HG03045 (cell line): ENCODE results near the gene CTNNA2.

ENCODE experiments used
- ATAC-seq: cut with Tn5 transposase; IDR thresholded peaks from one replicate; pipeline ENCODE4 v1.9.1; 2021; ENCODE audit warnings: mild to moderate bottlenecking, moderate library complexity; ENCODE audit not compliant: unreplicated experiment

Gene CTNNA2

DNA sequence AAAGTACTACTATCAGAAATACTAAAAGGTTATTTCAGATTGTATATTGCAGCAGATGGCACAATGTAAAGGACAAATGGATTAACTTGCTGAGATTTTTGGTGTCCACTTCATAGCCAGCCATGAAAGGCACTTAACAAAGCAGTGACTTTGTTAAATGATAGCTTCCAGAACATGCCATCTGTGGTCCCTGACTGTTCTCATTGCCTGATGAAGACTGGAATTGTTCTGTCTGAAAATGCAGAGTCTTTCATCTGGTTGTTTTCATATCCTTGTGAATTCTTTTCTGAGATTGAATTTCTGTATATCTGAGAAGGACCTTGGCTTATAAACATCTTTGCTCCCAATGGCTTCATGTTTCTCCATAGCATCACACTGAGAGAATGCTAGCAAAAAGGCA, 836.1 kb downstream of the CTNNA2 start:
- no peak for ATAC-seq

DNA sequence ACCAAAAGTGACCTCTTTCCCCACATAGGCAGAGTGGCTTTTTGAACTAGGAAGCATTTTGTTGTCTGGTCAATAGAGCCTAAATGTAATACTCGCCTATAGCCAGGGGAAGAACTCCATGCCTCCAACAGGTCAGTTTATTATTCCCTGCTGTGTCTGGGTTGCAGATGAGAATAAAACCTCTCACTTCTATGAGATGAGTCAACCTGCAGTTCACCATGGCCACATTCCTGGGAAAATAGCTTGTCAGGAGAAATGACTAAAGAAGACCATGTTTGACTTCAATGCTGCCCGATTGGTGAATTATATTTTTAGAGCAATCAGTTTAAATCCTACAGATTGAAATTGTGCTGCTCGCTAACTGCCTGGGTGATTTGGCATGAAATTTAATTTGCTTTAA, 838.4 kb downstream of the CTNNA2 start:
- ATAC-seq = no peak

DNA sequence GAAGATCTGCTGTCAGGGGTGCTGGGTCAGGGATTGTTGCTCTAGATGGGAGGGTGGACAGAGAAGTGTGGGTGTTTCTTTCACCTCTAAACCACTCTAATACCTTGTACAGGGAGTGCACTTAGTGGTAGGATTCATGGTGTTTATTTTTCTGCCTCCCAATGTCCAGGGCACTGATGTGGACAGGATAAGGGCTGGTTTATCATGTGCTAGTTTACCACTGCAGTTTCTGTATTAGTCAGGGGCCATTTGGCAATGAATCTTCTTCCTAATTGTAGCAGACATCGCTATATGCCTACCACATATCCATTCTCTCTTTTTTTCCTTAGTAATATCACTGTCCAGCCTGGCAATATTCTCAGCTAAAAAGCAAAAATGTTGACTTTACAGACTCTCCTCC, 842.0 kb downstream of the CTNNA2 start:
- ATAC-seq = no peak

DNA sequence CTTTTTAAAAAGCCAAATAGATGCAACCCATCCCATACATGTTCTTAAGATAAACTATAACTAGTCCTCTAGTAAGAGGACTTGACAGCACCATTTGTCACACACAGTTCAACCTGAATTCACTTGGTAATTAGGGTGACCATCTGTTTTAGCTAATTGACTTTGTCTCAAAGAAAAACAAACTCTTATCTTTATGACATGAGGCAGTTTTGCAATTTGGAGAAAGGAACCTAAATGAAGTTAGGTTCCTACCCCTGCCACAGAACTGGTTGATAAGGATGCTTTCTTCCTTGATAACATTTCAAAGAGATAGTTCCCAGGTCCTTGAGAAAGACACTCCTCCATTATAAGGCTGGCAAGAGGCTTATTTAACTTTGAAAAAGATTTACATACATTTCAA, 849.1 kb downstream of the CTNNA2 start:
- no peak for ATAC-seq

DNA sequence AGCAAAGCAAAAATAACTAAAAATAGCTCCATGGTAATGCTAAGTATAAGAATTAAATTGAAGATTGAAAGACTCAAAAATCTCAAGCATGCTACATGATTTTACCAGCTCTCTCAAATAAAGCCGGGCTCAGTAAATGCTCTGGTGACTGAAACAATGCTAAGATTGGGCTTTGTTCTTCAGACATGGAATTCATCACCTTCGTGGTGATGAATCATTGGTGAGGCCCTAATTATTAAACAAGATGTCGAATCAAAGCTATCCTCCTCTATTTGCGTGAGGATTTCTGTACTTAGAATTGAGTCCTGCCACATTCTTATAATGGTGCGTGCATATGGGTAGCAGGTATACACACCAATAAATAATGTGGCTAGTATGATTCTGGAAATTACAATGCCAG, 850.5 kb downstream of the CTNNA2 start:
- ATAC-seq = no peak

DNA sequence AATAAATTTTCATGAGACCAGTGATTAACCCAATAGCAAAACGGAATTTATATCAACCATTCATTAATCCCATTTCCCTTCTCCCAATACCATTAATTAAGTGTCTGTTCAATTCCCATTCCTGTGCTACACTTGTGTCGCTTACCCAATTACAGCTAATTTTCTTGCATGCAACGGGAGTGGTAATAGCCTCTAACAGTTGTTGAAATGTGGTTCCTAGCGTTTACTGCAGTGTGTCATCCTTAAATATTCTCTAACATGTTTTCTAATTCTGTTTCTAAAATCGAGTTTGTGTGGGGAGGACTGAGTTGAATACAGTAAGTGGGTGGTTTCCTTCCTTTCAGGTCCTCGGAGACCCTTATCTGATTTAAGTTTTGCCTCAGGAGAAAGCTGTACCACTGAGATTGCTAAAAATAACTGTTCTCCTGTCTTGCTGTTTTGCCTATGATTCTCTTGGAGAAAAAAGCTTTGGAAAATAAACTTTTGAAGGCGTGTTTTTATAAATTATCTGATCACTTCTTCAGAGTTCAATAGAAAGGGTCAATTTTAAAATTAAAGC, 851.0 kb downstream of the CTNNA2 start:
- no peak for ATAC-seq

DNA sequence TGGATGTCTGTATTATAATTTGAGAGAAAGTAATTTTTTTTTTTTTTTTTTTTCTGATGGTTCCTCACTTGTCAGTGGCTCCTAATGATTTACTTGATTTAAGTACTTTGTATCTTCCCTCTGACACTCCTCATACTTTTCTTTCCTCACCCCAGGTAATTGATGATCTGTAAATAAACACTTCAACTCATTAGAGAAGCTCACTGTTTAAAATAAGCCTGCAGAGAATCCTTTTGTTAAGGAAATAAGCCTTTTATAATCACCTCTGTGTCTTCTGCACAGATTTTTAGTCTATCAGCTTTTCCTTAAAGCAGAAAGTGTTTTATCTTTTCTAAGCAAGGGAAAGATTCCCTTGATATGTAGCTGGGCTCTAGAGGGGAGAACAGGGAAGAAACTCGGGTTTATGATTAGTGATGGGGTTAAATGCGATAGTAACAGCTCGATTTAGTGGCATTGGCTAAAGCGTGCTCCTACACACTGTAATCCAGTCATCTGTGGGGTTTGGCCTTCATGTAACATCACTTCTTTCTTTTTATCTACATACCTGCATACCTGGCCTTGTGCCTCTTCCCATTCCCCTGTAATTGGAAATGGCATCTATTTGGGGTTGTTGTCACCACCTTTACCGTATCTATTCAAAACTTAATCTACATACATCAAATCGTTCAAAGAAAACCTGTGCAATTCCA, 851.8 kb downstream of the CTNNA2 start:
- no peak for ATAC-seq

DNA sequence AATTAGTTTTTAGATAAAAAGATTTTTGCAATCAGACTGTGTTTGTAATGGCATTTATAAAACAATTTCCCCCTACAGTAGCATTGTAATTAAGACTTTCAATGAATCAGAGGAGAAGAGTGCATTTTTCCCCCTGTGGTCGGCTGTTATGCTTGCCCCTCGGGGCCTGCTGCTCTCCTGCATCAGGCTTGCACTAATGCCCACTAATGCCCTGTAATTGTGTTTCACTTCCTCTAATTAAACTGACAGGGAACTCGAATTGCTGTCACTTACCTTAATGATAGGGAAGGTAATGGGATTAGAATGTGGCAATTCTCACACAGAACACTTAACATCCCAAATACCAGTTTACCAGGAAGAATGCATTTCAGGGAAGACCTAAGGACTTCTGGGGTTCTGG, 852.9 kb downstream of the CTNNA2 start:
- no peak for ATAC-seq

DNA sequence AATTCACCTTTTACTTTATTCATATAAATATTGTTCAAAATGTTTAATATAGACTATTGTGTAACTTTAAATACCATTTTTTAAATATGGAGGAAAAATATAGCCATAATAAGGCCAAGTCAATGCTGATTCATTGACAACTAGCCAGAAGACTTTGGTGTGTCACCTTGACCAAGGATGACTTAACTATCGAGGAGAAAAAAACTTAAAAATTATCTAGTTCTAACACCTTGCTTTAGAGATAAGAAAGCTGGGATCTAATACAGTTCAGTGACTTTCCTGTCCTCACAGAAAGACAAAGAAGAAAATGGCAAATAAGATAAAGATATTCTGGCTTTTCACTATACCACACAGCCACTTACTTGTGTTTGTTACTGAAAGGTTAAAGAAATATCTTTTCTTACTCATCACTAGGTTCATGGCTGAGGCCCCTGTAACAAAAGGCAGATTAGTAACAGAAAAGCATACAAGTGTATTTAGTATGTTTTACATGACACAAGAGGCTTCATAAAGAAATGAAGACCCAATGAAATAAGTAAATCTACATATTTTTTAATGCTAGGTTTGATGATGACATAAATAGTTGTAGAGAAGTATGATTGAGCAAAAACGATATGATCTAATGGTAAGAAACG, 857.6 kb downstream of the CTNNA2 start:
- ATAC-seq = no peak

DNA sequence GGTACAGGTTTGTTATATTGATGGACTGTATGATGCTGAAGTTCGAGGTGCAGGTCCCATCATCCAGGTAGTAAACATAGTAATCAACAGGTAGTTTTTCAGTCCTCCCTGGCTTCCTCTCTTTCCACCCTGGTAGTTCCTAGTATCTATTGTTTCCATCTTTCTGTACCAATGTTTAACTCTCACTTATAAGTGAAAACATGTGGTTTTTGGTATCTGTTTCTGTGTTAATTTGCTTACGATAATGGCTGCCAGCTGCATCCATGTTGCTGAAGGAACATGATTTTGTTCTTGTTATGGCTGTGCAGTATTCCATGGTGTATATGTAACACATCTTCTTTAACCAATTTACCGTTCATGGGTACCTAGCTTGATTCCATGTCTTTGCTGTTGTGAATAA, 861.3 kb downstream of the CTNNA2 start:
- ATAC-seq = no peak

DNA sequence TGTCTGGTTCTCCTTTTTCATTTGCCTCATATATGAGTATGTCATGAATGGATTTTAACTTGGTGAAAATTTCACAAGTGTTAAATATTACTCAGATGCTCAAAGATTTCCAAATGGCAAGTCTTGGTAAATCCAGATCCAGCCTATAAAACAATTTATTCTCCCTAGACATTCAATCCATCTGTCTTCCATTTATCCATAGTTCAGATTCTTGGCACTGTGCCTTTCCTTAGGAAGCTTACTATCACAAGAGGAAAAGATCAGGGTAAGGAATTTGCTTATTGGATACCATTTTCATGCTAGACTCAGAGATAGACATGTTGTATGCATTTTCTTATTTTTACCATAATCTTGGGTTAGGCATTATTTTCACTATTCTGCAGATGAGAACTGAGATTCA, 864.2 kb downstream of the CTNNA2 start:
- ATAC-seq = no peak

DNA sequence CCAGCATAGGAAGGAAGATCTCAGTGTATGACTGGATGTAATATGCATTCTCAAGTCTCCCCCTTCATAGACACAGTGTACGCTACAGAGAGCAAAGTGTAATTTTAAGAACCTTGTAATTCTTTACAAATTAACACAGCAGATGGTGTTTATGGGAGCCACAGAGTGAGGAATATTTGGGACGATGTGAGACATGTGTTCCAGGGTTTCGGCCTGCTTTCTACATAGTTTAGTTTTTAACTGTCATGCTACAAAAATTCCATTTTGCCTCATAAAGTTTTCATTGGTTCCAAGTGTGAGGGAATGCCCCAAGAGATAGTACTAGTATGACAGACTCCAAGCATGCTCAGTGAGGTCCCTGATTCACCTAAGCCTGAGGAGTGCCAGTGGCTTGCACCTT, 867.9 kb downstream of the CTNNA2 start:
- ATAC-seq = no peak

DNA sequence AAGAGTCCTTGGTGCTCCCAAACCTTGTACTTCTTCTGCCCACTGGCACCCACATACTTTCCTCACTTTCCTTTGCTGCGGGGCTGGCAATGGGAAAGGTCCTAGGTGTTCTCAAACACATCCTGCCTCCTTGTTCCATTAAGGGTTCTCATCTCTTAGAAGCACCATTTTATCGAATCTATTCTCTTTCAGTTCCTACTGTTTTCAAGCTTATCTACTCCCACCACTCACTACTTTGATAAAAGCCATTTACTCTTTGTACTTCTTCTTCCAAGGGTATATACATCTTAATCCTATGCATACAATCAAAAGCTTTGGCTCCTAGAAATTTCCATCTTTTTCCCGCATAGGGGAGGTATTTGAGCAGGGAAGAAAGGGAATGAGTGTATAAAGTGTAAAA, 868.8 kb downstream of the CTNNA2 start:
- ATAC-seq = no peak

DNA sequence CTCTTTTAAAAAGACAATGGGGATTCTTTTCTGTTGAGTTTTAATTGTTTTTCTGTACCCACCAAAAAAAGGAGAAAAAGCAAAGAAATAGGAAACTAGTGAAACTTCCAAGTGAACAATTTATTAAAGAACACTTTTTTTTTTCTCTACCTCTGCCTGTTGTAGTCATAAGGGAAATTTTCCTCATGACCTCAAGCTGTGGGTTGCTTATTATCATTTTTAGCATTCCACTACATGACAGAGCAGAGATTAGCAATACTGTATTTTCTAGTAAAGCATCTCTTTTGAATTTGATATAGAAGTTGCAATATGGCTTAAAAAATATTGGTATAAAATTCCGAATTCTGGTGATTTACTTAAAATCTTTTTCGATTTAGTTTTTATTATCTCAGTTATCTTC, 879.6 kb downstream of the CTNNA2 start:
- no peak for ATAC-seq

DNA sequence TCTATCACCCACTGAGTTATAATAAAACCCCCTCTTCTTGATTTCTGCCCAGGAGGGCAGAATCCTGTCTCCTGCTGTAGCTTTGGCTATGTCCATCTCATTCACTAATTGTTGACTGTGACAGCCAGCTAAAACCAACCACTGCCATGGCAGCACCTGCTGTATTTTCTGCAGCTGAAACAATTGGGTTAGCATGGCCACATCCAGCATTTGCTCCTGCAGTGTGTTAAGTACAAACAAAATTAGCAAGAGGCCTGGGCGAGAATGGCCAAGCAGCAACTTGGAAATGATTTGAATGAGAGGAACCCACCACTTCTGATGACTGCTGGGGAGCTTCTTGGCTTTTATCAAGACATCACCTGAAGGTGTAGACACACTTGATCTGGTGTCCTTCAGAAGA, 881.1 kb downstream of the CTNNA2 start:
- ATAC-seq = no peak

DNA sequence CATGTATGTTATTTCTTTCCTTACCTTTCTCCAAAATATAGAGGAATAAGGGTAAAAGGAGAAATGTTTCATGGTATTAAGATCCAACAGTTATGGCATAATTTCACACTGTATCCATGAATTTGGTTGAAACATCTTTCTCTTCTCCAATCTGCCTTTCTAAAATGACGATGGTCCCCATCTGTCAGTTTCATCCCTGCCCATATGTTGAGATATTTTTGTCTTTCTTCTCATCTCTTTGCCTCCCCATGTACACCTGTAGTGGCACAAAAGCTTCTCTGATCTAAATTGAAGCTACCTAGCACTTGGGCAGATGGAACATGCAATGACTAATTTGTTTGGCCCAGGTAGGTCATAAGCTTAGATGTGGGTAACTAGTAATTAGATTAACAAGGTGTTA, 882.4 kb downstream of the CTNNA2 start:
- ATAC-seq = no peak

DNA sequence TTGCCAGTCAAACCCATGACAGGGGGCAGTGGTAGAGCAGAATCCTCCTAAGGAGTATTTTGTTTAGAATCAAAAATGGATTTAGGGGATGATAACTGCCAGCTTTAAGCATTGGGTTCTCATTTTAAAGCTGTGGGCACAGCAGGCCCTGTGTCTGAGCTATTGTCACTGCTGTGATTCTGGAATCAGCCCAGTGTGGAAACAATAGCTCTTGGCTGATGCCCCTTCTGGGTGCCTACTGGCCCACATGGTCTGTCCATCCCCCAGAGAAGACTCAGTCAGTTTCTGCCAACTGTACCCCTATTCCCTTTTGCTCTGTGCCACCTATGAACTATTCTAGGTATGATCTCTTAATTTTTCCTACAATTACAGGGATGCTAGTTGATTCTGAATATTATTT, 883.4 kb downstream of the CTNNA2 start:
- ATAC-seq = no peak

DNA sequence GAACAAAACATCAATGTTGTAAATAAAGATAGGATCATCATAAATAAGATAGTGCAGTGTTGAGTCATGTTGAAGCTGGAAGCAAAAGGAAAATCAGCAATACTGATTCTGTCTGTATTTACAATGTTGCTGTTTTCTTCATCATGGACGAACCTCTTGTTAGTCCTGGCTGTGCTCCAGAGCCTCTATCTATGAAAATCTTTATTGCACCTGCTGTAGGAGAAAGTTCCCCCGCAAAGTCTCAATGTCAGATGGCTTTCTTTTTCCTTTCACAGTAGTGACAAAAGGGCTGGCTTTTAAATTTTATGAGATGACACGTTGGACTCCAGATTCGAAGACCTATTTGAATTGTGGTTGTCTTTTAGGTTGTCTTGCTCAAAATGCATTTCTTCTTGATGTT, 890.2 kb downstream of the CTNNA2 start:
- no peak for ATAC-seq

DNA sequence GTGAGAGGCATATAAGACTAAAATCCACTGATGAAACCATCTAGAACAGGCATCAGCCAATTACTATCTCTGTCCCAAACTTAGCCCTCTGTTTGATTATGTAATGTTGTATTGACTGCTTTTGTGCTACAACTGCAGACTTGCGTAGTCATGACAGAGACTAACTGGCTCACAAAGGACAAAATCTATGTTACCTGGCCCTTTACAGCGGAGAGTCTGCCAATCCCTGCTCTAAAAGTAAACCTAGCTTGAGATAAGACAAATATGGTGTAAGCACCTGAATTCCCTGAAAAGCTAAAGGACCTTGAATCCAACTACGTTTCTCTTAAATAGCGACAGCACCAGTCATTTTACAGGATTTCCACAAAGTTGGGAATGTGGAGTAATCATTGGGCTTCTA, 894.5 kb downstream of the CTNNA2 start:
- ATAC-seq = no peak

DNA sequence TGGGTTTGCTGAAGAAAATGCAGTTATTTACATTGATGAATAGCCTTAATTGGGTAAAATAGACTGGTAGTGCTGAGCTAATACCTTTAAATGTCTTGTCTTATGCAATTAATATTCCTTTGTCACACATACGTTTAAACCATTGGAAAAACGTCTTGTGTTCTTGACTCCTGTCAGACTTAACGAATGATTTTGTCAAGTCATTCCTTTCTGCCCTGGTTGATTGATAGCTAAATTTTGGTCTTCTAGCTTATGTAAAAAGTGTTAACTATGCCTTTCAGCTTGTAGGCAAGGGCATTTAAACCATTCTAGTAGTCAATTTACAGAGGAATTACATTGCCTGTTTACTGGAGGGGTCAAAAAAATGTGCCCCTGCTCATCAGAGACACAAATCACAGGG, 897.5 kb downstream of the CTNNA2 start:
- no peak for ATAC-seq

DNA sequence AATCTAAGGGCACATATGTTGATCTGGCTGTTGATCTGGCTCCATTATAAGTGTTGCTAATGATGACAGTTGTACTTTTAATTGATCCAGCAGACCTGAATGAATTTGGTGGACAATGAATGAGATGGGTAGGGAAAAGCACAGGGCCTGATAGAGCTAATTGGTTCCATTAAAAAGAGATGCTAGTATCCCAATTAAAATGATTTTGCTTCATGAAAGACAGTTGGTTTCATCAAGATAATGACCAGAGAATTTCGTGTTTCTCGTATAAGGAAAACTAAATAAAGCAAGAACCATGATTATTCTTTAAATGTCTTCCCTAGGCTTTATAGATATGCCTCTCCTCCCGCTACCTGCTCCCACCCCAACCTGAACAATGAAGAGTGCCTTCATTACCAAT, 900.3 kb downstream of the CTNNA2 start:
- no peak for ATAC-seq

DNA sequence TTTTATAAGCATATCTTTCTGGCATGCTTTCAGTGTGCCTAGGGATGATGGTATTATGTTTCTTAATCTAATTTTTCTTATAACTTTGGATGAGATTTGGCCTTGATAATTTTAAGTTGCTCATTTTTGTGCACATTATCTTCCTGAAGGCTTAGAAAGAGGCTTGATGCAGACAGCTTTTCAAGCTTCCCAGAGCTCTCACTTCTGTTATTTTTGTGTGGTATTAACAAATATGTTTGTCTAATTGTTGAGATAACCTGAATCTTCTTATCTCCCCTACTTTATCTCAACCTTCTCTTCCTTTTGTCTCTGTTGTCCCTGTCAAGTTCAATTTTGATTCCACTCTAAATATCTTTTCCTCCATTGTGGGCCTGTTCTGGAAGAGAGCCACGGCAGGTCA, 904.9 kb downstream of the CTNNA2 start:
- ATAC-seq = no peak
